RWPE1 (cell line): ENCODE measurements around the gene CAPN13.

Experiments used
- CTCF ChIA-PET: fragments of 350-600 bp; sonication (Branson Sonifier 250); formaldehyde crosslinking; extraction: SDS; loops from one replicate; lab custom pipeline; 2021; lab: Yijun Ruan, JAX
- POLR2A ChIA-PET: fragments of 400-600 bp; formaldehyde crosslinking; extraction: SDS; loops from one replicate; lab custom pipeline; 2020; ENCODE audit warnings: antibody characterized with exemption; ENCODE audit not compliant: low non-redundant PET; lab: Yijun Ruan, JAX
- DNase-seq: peaks from one replicate; pipeline ENCODE4 v3.0.0; 2012; ENCODE audit warnings: low spot score
- H3K27ac ChIP-seq: fragments of 450-650 bp; 2 replicates; pipeline ENCODE4 v1.5.1; 2017
- CTCF ChIP-seq: fragments of 450-650 bp; conservative IDR thresholded peaks from 2 replicates; pipeline ENCODE4 v1.5.1; 2017; ENCODE audit warnings: low read depth, mild to moderate bottlenecking

Gene CAPN13

GRCh38 chr2:30823452-30823851 lies 16.2 kb upstream of the CAPN13 start:
- no peak for TF ChIP-seq CTCF
- no peak for DNase-seq
- ChIA-PET POLR2A (no interaction called here), CTCF (interaction anchor here (0.5 kb wide), 1 partner anchor 1515 kb away, joined by 3 read pairs; no protein-coding TSS in a partner anchor)
- no peak overlapping the region for H3K27ac ChIP-seq

GRCh38 chr2:30821960-30822359 lies 14.7 kb upstream of the CAPN13 start:
- CTCF ChIA-PET = no interaction called here
- POLR2A ChIA-PET = no interaction called here
- TF ChIP-seq CTCF = no peak

GRCh38 chr2:30820381-30821055 lies 13.3 kb upstream of the CAPN13 start:
- ChIA-PET POLR2A (no interaction called here), CTCF (interaction anchor here (0.5 kb wide), 1 partner anchor 409 kb away, joined by 4 read pairs; no protein-coding TSS in a partner anchor)
- no peak overlapping the region for H3K27ac ChIP-seq
- TF ChIP-seq CTCF = no peak
- no peak for DNase-seq

More at GRCh38 chr2:30821960-30822359, 14.7 kb upstream of the CAPN13 start:
- DNase-seq = no peak
- no peak overlapping the region for H3K27ac ChIP-seq

- POLR2A ChIA-PET = no interaction called here
- no peak for DNase-seq
- CTCF ChIA-PET = no interaction called here
- TF ChIP-seq CTCF = no peak
- no peak overlapping the region for H3K27ac ChIP-seq
These were observed 2.7 kb upstream of the CAPN13 start for GRCh38 chr2:30809938-30810337.

- no peak for DNase-seq
- POLR2A ChIA-PET = no interaction called here
- CTCF ChIA-PET = no interaction called here
- no peak overlapping the region for H3K27ac ChIP-seq
- TF ChIP-seq CTCF = no peak
These were observed 1.4 kb upstream of the CAPN13 start for GRCh38 chr2:30808695-30809094.

GRCh38 chr2:30803281-30803680 lies 4.0 kb downstream of the CAPN13 start:
- DNase-seq = no peak
- CTCF ChIA-PET = no interaction called here
- no peak overlapping the region for H3K27ac ChIP-seq
- POLR2A ChIA-PET = no interaction called here
- TF ChIP-seq CTCF = no peak
